HG03575 (cell line): ENCODE data around the gene BARHL1.

Experiments used
- ATAC-seq: cut with Tn5 transposase; IDR thresholded peaks from one replicate; pipeline ENCODE4 v1.9.1; 2021; ENCODE audit not compliant: unreplicated experiment, insufficient number of reproducible peaks, low FRiP score; ENCODE audit errors: extremely low read depth

BARHL1 gene

GRCh38 chr9:132584601-132585560 lies 2.5 kb downstream of the BARHL1 start:
- no peak for ATAC-seq

- ATAC-seq: no peak
Observed at GRCh38 chr9:132585954-132586829, 3.8 kb downstream of the BARHL1 start.

GRCh38 chr9:132586830-132587591 lies 4.6 kb downstream of the BARHL1 start:
- ATAC-seq: no peak

GRCh38 chr9:132587592-132587955 lies 5.2 kb downstream of the BARHL1 start:
- ATAC-seq: no peak

- ATAC-seq: no peak
Observed at GRCh38 chr9:132588098-132588497, 5.7 kb downstream of the BARHL1 start.

GRCh38 chr9:132588501-132589147 lies 6.2 kb downstream of the BARHL1 start:
- ATAC-seq: no peak

GRCh38 chr9:132589148-132590036 lies 7.0 kb downstream of the BARHL1 start:
- no peak for ATAC-seq

GRCh38 chr9:132590037-132590317 lies 7.6 kb downstream of the BARHL1 start:
- ATAC-seq: no peak

- ATAC-seq: no peak
Observed at GRCh38 chr9:132590318-132591182, 8.1 kb downstream of the BARHL1 start.

- ATAC-seq: no peak
Observed at GRCh38 chr9:132591244-132591643, 8.8 kb downstream of the BARHL1 start.

GRCh38 chr9:132591751-132592314 lies 9.4 kb downstream of the BARHL1 start:
- ATAC-seq: no peak

GRCh38 chr9:132592451-132592850 lies 10.0 kb downstream of the BARHL1 start:
- no peak for ATAC-seq

GRCh38 chr9:132594412-132594811 lies 12.0 kb downstream of the BARHL1 start:
- no peak for ATAC-seq

GRCh38 chr9:132595319-132595718 lies 12.9 kb downstream of the BARHL1 start:
- no peak for ATAC-seq

- no peak for ATAC-seq
Observed at GRCh38 chr9:132596200-132596599, 13.8 kb downstream of the BARHL1 start.

GRCh38 chr9:132597073-132597775 lies 14.8 kb downstream of the BARHL1 start:
- no peak for ATAC-seq
